ENCODE measurements around the gene UNC13D.

Gene UNC13D

DNA sequence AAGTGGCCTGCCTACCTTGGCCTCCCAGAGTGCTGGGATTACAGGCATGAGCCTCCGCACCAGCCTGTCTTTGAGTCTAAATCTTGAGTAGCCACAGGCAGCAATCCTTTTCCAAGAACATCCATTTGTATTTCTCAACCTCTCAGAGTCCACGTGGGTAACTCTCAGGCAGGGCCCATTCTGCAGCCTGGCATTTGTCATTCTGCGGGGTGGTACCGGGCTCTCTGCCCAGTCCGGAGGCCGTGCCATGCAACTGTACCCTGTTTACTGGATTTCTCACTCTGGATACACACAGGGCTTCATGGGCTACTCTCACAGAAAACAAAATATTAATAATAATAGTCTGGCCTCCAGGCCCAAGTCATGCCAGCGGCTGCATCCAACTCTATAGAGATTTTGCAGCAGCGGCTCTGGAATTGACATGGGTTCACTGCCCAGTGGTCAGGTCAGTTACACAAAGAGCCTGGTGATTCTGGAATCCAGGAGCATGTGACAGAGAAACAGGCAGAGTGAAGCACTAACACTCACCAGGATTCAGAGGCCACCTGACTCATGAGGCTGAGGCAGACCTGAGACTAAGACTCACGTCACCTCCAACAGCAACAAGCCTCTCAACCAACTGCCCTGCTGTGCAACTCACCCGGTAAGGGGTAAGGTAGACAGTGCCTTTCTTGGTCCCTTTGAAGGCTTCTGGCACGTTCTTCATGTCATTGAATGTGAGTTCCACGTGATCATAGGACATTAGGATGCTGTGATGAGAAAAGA lies 6.9 kb upstream of the UNC13D start:
- DNase-seq (ENCODE audit: low read depth): no peak

DNA sequence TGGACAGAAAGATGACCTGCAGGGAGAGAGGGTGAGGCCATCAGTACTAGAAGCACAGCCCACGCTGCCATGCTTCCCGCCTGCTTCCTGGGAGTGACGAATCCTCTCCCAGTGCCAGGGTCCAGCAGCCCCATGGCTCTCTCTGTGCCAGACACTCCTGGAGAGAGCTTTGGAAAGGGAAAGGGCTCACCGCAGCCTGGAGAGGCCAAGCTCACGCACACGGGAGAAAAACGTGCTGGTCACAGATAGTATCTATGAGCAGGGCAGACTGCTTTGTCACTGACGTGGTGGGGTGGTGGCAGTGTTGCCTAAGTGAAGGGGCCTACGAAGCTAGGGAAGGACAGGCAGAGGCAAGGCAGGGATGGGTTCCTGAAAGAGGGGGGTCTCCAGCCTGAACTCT lies 5.5 kb upstream of the UNC13D start:
- no peak for DNase-seq (ENCODE audit: low read depth)

GRCh38 chr17:75849279-75849646 lies 5.1 kb upstream of the UNC13D start:
- DNase-seq (ENCODE audit: low read depth): no peak

- no peak for DNase-seq (ENCODE audit: low read depth)
These were observed 4.5 kb upstream of the UNC13D start for GRCh38 chr17:75848523-75849278.

- no peak for DNase-seq (ENCODE audit: low read depth)
These were observed 3.7 kb upstream of the UNC13D start for GRCh38 chr17:75847614-75848522.

DNA sequence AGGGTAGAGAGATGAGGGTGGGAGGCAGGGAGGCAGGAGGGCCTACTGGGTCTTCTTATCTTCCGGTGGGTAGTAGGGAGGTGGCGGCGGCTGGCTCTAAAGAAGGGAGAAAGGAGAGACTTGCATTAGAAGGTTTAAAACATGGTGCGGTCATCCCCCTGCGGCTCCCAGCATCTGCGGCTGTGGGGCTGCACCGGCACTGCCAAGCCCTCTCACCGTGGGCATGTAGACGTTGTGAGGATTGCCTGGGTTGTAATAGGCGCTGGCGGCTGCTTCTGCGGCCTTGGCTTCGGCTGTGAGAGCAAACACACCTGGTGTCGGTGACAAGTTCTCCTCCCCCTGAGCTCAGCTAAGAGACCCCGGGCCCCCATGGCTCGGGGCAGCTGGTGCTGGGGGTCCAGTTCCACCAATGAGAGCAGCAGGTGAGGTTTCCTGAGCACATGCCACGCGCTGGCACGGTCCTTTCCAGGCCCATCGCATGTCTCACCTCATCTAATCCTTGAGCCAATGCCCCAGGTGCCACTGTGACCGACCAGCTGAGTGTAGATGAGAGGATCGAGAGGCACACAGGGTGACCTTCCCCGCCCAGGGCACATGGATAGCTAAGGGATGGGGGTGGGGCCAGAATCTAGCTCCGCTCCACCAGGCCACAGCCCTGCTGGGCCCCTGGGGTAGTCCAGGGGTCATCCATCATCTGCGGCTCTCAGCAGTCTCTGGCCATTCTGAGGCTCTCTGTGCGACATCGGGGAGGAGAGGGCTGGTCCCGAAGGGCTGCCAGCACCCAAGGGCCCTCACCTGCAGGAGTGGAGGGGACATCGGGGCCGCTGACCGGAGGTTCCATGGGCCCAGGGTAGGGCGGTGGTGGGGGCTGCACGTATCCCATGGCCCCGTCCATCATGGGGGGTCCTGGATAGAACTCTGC lies 2.7 kb upstream of the UNC13D start:
- no peak for DNase-seq (ENCODE audit: low read depth)

DNA sequence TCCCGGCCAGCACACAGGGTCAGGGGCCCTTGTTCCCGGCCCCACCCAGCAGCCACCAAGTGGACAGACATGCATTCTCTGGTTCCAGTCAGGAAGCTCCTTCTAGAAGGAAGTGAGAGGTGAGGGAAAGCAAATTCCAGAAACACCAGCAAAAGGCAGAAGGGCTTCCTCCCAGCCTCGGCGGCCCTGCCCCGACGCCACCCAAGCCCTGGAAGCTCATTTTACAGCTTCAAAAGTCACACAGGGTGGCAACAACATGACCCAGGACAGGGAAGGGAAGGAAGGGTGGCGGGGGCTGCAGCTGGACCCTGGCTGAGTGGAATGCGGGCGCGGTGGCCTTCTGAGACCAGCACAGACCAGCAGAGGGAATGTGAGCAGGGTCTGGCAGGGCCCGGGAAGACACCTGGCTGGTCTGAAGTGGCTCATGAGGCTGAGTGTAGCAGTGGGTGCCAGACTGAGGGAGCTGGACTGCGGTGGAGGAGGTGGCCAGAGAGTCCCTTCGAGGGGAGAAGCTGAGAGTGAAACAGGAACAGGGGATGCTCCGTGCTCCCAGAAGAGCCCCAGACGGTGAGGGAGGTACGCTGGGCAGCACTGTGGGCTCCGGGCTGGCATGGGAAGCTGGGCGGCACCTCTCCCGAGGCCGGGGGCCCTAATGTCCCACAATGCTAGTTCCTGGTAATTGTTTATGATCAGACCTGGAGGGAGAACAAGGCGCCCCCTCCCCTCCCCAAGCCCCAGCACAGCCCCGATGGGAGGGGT lies 1.9 kb upstream of the UNC13D start:
- no peak for DNase-seq (ENCODE audit: low read depth)

DNA sequence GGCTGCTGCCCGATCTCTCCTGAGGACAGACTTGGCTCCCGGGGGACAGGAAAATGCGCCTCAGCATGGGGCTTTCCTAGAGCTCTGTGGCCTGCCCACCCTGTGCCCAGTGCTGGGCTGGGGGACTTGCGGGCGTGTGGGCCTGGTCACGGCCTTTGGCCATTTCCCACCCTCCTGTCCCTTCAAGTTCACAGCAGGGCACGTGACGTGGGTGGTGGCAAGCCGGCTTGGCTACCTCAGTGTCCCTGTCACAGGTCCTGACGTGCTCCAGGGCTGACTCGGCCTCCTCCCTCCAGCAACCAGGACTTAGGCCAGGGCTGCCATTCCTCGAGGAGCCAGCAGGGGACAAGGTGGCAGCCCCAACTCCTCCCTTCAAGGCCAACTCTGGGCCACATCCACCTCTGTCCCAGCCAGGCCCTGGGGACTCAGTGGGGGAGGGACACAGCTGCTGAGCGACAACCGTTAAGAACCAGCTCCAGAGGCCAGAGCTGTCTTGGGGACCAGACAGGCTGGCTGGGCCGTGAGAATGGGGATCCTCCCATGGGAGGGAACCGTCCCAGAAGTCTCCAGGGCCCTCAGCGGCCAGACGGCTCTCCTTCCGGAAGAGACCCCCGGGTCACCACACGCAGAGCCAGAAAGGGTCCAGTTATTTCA lies 981 bp upstream of the UNC13D start:
- DNase-seq (ENCODE audit: low read depth): peak; percentile 36

- DNase-seq (ENCODE audit: low read depth): no peak
These were observed 390 bp upstream of the UNC13D start for GRCh38 chr17:75844530-75845057.

GRCh38 chr17:75842963-75843576 lies 1.1 kb downstream of the UNC13D start:
- no peak for DNase-seq (ENCODE audit: low read depth)

DNA sequence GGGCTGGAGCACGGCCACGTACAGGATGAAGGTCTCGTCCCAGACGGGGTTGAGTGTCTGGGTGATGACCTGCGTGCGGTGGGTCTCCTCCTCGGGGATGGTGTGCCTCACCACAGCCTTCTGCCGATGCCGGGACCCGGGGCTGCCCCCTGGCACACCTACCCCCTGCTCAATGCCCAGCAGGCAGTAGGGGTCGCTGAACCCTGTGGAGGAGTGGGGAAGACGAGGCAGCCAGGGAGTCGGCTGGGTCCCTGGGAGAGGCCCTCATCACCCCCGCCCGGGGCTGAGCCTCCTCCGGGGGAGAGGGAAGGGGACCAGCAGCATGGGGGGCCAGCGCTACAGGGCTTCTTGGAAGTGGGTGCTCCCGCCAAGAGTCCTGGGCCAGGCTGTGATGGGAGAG lies 1.8 kb downstream of the UNC13D start:
- DNase-seq (ENCODE audit: low read depth): no peak

GRCh38 chr17:75840799-75841164 lies 3.4 kb downstream of the UNC13D start:
- DNase-seq (ENCODE audit: low read depth): no peak

- no peak for DNase-seq (ENCODE audit: low read depth)
These were observed 4.0 kb downstream of the UNC13D start for GRCh38 chr17:75839942-75840798.

DNA sequence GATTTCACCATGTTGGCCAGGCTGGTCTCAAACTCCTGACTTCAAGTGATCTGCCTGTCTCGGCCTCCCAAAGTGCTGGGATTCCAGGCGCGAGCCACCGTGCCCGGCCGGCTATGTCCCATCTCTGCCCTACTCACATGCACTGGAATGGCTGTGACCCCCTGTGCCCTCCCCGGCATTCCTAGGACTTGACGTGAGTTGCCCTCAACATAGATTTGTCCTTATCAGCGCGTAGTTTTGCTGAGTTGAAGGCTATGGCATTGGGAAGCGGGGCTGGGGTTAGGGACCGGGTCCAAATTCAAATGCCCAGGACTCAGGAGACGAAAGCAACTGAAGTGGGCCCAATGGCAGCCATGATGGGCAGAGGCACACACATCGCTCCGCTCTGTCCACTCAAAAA lies 5.8 kb downstream of the UNC13D start:
- no peak for DNase-seq (ENCODE audit: low read depth)

- no peak for DNase-seq (ENCODE audit: low read depth)
These were observed 6.3 kb downstream of the UNC13D start for GRCh38 chr17:75837899-75838298.

DNA sequence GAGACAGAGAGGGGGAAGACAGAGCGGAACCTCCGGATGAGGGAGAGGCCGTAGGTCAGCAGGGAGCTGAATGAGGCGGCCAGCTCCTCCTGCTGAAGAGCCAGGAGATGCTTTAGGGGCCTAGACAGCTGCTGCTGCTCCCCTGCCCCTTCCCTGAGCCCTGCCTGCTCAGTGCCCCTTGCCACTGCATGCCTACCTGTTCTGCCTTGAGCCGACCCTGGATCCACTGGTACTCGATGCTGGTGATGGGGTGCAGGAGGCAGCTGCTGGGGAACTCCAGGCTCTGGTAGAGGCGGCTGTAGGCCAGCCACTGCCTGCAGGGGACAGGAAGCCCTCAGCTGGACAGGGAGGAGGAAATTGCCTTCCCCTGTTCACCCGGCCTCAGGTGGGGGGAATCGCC lies 7.6 kb downstream of the UNC13D start:
- DNase-seq (ENCODE audit: low read depth): no peak

DNA sequence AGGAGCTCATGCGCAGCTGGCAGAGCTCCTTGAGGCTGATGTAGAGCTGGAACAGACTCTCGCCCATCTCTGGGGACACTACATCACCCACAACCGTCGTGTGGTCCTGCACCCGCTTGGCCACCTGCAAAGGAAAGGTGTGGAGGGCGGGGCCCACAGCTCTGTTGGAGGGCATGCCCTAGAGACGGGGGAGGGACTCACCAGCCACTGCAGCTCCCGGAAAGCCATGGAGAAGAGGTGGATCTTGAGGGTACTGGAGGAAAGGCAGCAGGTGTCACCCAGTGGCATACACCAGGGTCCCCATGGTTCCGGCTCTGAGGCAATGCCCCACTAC lies 8.6 kb downstream of the UNC13D start:
- DNase-seq (ENCODE audit: low read depth): no peak

DNA sequence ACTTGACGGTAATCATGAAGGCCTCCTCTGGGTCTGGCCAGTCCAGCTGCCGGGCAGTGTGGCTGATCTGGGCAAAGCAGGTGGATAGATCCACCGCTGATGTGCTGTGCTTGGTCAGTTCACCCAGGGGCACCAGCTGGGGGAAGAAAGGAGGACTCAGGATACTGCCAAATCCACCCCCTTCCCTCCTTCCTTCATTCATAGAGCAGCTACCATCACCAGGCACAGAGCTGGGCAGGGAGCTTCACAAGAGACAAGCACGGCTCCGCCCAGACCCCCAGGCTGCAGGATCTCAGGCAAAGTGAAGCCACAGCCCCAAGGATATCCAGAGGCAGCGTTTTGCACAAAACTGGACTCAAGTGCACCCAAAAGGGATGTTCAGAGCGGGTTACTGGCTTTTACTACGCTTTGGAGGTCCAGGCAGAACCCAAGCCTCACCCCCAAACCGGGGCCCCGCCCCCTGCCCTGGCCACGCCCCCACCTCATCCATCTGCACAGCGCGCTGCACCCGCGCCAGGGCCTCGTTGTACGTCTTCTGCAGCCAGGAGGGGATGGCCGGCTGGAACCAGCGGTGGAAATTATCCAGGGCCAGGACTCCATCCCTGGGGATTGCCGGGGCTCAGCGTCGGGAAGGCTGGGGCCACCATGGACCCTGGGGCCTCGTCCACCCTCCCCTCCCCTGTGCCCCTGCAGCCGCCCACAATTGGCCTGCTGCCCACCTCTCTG lies 9.1 kb downstream of the UNC13D start:
- DNase-seq (ENCODE audit: low read depth): no peak

All from stromal cell of bone marrow (primary cell).